CD4-positive, alpha-beta T cell (primary cell): Measurements from ENCODE around the gene SCYGR8. TPM values are rescaled to one million over a fixed set of nuclear protein-coding genes. Genes with fewer than 3 reads are reported as not detected.

ENCODE experiments used
- ATAC-seq: fragments of 200-7000 bp; cut with Tn5 transposase; one replicate; pipeline ENCODE4 v1.10.0; 2022; ENCODE audit warnings: mild to moderate bottlenecking; ENCODE audit not compliant: poor library complexity
- CTCF ChIA-PET: fragments of 350-600 bp; sonication (Branson Sonifier 250); formaldehyde crosslinking; loops from one replicate; lab custom pipeline; 2021; ENCODE audit warnings: antibody characterized with exemption, inconsistent platforms; lab: Charles Lee
- POLR2A ChIA-PET: fragments of 350-600 bp; sonication (Branson Sonifier 250); formaldehyde crosslinking; loops from one replicate; lab custom pipeline; 2021; ENCODE audit warnings: antibody characterized with exemption, inconsistent platforms; lab: Charles Lee
- DNase-seq, 14 experiments: peaks; one replicate each; pipeline ENCODE4 v3.0.0-alpha.2; 2013 to 2020; ENCODE audit warnings: mixed read lengths in 2 of 14
- H3K27ac ChIP-seq, 2 donors: one replicate each; pipeline versions ENCODE4 v1.5.1 to v1.7.0; 2013; ENCODE audit warnings: low read length in 2 of 2, low read depth in 1 of 2, mild to moderate bottlenecking in 1 of 2
- H3K27me3 ChIP-seq, 2 experiments: 1 replicate in 1 of 2; 2 replicates in 1 of 2; pipeline versions ENCODE4 v1.6.1 to v1.7.0; 2013; ENCODE audit warnings: low read length in 2 of 2, control low read depth in 1 of 2, mild to moderate bottlenecking in 1 of 2, moderate library complexity in 1 of 2; ENCODE audit not compliant: insufficient read depth in 2 of 2, control insufficient read depth in 1 of 2
- H3K36me3 ChIP-seq: one replicate; pipeline ENCODE4 v1.6.1; 2013; ENCODE audit warnings: low read length, control low read depth; ENCODE audit not compliant: insufficient read depth
- H3K4me1 ChIP-seq: one replicate; pipeline ENCODE4 v1.6.1; 2013; ENCODE audit warnings: low read length, control low read depth; ENCODE audit not compliant: insufficient read depth
- H3K4me3 ChIP-seq: one replicate; pipeline ENCODE4 v1.5.1; 2013; ENCODE audit warnings: mild to moderate bottlenecking, low read length, moderate library complexity
- H3K9me3 ChIP-seq, 2 experiments: 1 replicate in 1 of 2; 2 replicates in 1 of 2; pipeline versions ENCODE4 v1.6.1 to v1.7.0; 2013; ENCODE audit warnings: low read length in 2 of 2, mild to moderate bottlenecking in 2 of 2, control low read depth in 1 of 2, moderate library complexity in 1 of 2; ENCODE audit not compliant: control insufficient read depth in 1 of 2, insufficient read depth in 1 of 2
- H3K27ac Mint-ChIP-seq: one replicate; pipeline ENCODE4 v1.8.0; 2020; ENCODE audit warnings: mixed read lengths
- H3K27me3 Mint-ChIP-seq: one replicate; pipeline ENCODE4 v1.8.0; 2021; ENCODE audit warnings: mixed read lengths
- H3K36me3 Mint-ChIP-seq: one replicate; pipeline ENCODE4 v1.8.0; 2021; ENCODE audit warnings: low read depth, mixed read lengths
- H3K4me1 Mint-ChIP-seq: one replicate; pipeline ENCODE4 v1.8.0; 2021; ENCODE audit warnings: low read depth, mixed read lengths
- H3K4me3 Mint-ChIP-seq: one replicate; pipeline ENCODE4 v1.8.0; 2020; ENCODE audit warnings: mild to moderate bottlenecking, mixed read lengths
- H3K9me3 Mint-ChIP-seq: one replicate; pipeline ENCODE4 v1.8.0; 2020; ENCODE audit warnings: mixed read lengths
- CTCF ChIP-seq: fragments of 200-600 bp; IDR thresholded peaks from one replicate; pipeline ENCODE4 v1.8.0; 2022; ENCODE audit warnings: antibody characterized with exemption, mild to moderate bottlenecking
- intact Hi-C, 2 experiments: fragments of 100-400 bp; cut with DNase I in 1 of 2; cut with micrococcal nuclease in 1 of 2; formaldehyde crosslinking; loops; one replicate each; pipeline versions ENCODE4 v1.15.1 to v1.9.0; 2023 to 2025; cut with DNase I, micrococcal nuclease
- total RNA-seq, 174 experiments: library from RNA in 2 of 174; stranded (reverse) in 2 of 174; gene quantifications; one replicate each; pipeline ENCODE4 v1.2.3 and lab custom pipeline; 2021 to 2026

Gene SCYGR8
- total RNA-seq, 2 experiments from 2014 or later: not detected

GRCh38 chr2:227707390-227707789, 38.3 kb upstream of the SCYGR8 start:
- ChIA-PET CTCF (no interaction called here), POLR2A (no interaction called here)
- intact Hi-C loops: no loop called here
- Mint-ChIP-seq H3K4me1 (no peaks in the 10 kb centered on the region), H3K27me3 (peaks cover 45% of the 10 kb centered on the region), H3K36me3 (no peaks in the 10 kb centered on the region), H3K4me3 (no peak overlapping the region), H3K9me3 (no peaks in the 10 kb centered on the region), H3K27ac (no peak overlapping the region)
- no peaks in the 10 kb centered on the region for H3K4me1 ChIP-seq
- H3K4me3 ChIP-seq: no peak overlapping the region
- TF ChIP-seq CTCF: no peak
- no peak for DNase-seq
- no peak for ATAC-seq
- peaks cover 0 to 12% of the 10 kb centered on the region in 2 experiments for H3K27me3 ChIP-seq
- peaks cover 0 to 1% of the 10 kb centered on the region in 2 experiments for H3K9me3 ChIP-seq
- no peak overlapping the region for H3K27ac ChIP-seq
- H3K36me3 ChIP-seq: no peaks in the 10 kb centered on the region

DNA sequence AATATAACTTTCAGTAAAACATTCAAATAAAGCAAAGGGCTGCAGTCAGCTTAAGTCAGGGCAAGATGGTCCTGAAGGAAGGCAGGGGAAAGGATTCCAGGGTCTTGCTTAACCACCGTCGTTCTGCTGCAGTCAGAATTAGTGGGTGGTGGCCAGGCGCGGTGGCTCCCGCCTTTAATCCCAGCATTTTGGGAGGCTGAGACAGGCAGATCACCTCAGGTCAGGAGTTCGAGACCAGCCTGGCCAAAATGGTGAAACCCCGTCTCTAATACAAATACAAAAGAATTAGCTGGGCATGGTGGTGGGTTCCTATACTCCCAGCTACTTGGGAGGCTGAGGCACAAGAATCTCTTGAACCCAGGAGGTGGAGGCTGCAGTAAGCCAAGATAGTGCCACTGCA, 34.7 kb upstream of the SCYGR8 start:
- Histone ChIP-seq H3K27me3 (peaks cover 0 to 5% of the 10 kb centered on the region in 2 experiments), H3K36me3 (no peaks in the 10 kb centered on the region), H3K27ac (no peak overlapping the region), H3K9me3 (no peaks in the 10 kb centered on the region), H3K4me3 (no peak overlapping the region), H3K4me1 (no peaks in the 10 kb centered on the region)
- Mint-ChIP-seq H3K36me3 (no peaks in the 10 kb centered on the region), H3K9me3 (no peaks in the 10 kb centered on the region), H3K27ac (no peak overlapping the region), H3K27me3 (peaks cover 27% of the 10 kb centered on the region), H3K4me1 (no peaks in the 10 kb centered on the region), H3K4me3 (no peak overlapping the region)
- ChIA-PET POLR2A (no interaction called here), CTCF (no interaction called here)
- no peak for TF ChIP-seq CTCF
- ATAC-seq: no peak
- intact Hi-C loops: no loop called here
- no peak for DNase-seq

DNA sequence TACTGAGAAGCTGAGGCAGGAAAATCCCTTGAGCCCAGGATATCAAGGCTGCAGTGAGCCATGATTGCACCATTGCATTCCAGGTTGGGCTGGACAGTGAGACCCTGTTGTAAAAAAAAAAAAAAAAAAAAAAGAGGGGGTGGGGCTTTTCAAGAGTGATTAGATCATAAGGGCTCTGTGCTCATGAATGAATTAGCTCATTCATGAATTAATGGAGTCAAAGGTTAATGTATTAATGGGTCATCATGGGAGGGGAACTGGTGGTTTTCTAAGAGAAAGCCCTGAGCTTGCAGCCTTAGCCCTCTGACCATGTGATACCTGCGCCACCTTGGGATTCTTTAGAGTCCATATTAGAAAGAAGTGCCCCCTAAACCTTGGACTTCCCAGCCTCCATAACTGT, 32.4 kb upstream of the SCYGR8 start:
- TF ChIP-seq CTCF: no peak
- Mint-ChIP-seq H3K27me3 (peaks cover 39% of the 10 kb centered on the region), H3K9me3 (no peaks in the 10 kb centered on the region), H3K27ac (no peak overlapping the region), H3K4me3 (no peak overlapping the region), H3K36me3 (no peaks in the 10 kb centered on the region), H3K4me1 (no peaks in the 10 kb centered on the region)
- Histone ChIP-seq H3K27me3 (peaks cover 12 to 17% of the 10 kb centered on the region in 2 experiments), H3K4me3 (no peak overlapping the region), H3K9me3 (no peaks in the 10 kb centered on the region), H3K36me3 (no peaks in the 10 kb centered on the region), H3K27ac (no peak overlapping the region), H3K4me1 (peaks cover 6% of the 10 kb centered on the region)
- intact Hi-C loops: no loop called here
- CTCF ChIA-PET: no interaction called here
- DNase-seq: no peak
- POLR2A ChIA-PET: no interaction called here
- ATAC-seq: no peak
